Hematopoietic multipotent progenitor cell treated with erythropoietin and hydrocortisone succinate and interleukin-3 and kit ligand, for 4 days (in vitro differentiated cells): ENCODE measurements around the gene FAAP24.
"Not testable (repeated sequence)": the region's sequence is repeated elsewhere in the genome, so short reads cannot be mapped to it uniquely, and the experiment has no call there.

ENCODE experiments used
- DNase-seq: peaks from one replicate; pipeline ENCODE4 v3.0.0-alpha.2; 2015

The FAAP24 gene, protein sequence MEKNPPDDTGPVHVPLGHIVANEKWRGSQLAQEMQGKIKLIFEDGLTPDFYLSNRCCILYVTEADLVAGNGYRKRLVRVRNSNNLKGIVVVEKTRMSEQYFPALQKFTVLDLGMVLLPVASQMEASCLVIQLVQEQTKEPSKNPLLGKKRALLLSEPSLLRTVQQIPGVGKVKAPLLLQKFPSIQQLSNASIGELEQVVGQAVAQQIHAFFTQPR

DNA sequence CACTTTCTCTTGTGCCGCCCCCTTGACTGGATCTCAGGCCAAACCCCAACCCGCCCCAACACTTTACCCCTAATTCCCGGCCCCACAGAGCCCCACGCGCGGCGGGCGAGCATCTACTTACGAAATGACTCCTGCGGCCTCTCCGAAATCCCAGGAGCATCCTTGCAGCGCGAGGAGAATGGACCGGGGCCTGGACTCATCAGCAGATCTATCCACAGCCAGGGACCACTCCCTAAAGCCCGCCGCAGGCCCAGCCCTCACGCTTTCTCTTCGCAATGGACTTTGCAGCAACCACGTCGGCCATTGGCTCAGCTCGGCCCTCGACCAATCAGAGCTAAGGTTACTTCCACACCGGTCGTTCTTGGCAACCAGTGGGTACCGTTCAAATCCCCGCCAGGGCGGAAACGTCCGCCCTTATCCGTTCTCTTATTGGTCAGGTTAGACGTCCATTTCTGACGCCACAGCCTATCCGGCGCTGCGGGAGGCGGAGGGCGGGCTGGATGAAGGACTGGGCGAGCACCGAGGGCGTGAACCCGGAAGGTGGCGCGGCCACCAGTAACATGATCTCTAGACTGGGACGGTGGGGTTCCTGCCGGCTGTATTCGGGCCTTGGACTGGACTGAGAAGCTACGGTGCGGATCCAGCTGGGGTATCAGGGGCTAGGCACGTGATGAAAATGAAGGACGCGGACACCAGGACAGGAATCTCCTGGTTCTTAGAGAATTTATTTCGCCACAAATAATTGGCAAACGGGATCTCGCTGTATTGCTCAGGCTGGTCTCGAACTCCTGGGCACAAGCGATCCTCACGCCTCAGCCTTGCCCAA is at the start of gene FAAP24, which contains the start of gene CEP89:
Gene FAAP24, plus strand, starts transcription at position 528 of the 826 bp plus-strand sequence. CDS start 955 bp downstream, outside the sequence.
Gene CEP89, minus strand, starts transcription at position 244 of the 826 bp plus-strand sequence. Its CDS starts 84 bp downstream, at position 160.
- peak; percentile 100 for DNase-seq

DNA sequence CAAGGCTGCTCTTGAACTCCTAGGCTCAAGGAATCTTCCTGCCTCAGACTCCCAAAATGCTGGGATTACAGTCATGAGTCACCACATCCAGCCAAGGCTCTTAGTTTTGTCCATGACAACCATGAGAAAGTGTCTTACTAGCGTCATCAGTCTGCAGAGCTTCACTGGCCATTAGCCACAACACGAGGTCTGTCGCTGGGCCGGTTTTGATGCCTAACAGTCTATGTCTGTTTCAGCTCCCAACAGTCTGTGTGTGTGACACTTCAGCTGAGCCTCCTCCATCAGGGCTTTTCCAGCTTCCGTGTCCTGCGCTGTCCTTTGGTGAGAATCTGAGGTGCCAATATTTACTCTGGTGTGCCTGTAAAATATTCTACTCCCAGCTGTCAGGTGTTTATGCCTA is 47.8 kb upstream of the FAAP24 start:
- no peak for DNase-seq

DNA sequence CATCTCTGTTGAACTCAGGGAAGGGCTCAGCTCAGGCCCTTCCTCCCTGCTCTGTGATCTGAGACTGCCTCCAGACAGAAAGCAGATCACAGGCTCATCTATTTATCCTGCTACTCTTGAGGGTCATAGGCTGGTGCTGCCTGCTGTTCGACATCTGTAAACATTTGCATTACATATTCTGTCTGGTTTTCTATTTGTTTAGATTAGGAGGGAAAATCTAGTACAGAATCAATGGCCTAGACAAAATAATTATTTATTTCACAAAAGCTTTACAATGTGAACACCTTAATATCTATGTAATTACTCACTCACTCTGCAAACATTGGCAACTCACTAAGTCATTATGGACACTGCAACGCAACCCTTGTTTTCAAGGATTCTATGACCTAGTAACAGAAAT is 43.2 kb upstream of the FAAP24 start:
- no peak for DNase-seq

DNA sequence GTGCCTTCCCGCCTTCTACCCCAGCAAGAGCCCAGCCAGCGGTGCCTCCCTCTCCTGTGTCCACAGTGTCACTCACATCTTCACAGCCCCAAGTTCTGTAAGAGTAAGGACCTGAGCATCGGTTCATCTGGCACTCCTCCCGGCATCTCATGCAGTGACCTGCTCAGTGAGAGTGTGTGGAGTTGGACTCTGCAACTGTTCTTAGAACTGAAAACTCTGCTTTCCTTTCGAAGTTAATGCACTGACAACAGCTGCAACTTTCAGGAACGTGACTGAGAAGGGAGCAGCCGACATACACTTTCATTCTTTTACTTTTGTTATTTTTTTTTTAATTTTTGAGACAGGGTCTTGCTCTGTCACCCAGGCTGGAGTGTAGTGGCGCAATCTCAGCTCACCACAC is 41.5 kb upstream of the FAAP24 start:
- no peak for DNase-seq

DNA sequence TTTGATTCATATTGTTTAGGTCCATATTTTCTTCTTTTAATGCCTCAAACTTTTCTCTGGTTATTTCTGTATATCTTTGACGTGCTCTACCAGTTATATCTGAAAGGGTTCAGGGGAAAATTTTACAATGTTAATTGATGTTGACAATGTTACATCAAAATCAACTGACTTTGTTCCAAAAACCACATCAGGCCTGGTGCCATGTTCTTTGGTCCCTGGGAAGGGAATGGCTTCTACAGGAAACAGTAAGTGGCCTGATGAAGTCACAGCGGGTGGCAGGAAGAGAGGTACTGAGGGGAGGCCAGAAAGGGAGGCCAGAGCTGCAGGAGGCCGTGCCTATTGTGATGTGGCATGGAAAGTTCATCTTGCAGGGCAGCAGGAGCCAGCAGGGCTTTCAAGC is 38.5 kb upstream of the FAAP24 start:
- no peak for DNase-seq

DNA sequence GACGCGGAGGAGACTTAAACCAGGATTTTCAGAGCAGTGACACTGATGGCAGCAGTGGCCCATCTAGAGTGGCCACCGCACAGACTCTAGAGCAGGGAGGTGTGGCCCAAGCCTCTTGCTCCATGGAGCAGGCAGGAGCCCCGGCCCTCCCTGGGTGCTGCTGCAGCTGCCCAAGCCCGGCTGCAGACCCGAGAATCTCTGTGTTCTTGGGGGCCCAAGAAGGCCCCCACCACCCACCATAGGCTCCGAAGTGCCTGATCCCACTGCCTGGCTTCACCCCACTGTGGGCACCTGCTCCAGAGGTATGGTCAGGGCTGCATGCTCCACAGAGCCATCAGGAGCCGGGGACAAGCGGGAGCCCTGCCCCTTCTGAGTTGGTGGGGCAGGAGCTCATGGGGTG is 36.4 kb upstream of the FAAP24 start:
- no peak for DNase-seq

DNA sequence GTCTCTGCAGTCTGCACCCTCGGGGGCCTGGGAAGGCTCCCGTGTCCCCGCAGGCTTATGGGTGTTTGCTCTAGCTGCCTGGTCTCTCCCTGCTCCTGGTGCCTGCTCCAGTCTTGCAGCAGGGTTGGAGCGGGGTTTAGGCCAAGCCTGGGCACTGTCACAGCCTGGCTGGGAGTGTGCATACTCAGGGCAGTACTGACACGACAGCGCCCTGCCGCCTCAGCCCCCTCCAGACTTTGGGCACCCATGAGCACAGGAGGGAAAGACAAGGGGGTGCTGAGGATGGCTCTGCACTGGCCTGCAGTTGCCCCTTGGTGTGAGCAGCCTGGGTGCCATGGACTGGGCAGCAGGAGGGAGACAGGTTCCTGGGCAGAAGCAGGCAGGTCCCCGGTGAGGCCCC is 36.0 kb upstream of the FAAP24 start:
- DNase-seq, result no peak

DNA sequence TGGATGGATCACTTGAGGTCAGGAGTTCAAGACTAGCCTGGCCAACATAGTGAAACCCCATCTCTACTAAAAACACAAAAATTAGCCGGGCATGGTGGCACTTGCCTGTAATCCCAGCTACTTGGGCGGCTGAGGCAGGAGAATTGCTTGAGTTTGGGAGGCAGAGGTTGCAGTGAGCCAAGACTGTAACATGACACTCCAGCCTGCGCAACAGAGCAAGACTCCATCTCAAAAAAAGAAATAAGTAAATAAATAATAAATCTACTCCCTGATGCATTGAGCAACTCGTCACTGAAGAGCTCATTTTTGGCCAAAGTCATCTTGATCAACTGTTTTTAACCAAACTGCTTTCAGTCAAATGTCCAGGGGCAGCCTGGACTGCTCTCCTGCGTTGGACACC is 30.8 kb upstream of the FAAP24 start:
- not testable (repeated sequence) for DNase-seq

DNA sequence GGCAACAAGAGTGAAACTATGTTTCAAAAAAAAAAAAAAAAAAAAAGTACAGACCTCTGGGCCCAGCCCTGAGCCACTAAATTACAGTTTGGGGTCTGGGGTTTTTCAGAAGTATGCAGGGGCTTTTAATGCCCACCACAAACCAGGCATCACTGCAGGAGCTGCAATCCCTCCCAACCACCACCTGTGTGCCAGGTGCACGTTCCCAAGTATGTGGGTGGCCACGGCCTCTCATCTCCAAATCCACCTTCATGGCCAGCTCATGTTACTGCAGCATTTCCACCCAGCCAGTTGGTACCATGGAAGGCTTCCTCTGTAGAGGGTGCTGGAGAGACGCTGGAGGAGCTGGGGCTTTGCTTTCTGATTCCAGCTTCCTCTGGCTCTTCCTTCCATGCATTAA is 26.8 kb upstream of the FAAP24 start:
- DNase-seq, result no peak

DNA sequence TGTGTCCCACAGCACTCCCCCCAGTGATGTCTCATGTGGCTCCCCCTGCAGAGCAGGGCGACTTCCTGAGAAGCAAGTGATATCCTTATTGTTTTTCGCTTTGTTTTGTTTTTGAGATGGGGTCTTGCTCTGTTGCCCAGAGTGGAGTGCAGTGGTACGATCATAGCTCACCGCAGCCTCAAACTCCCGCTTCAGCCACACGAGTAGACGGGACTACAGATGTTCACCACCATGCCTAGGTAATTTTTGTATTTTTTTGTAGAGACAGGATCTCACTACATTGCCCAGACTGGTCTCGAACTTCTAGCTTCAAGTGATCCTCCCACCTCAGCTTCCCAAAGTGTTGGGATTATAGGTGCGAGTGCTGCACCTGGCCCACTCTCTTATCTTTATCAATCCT is 5.3 kb upstream of the FAAP24 start:
- no peak for DNase-seq

DNA sequence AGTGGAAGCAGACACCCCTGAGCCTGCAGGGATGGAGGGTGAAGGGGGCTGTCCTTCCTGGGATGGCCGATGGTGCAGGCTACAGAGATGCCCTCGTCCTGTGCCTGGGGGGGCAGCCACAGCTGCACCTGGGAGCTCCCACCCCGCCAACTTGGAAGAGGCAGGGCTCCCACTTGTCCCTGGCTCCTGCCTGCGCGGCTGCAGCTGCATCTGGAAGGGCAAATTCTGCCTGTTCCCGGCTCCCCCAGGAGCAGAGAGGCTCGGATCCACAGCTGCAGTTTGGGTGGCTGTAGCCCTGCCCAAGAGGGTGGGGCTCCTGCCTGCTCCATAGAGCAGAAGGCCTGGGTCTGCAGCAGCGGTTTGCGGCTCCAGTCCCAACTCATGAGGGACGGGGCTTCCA is 2.5 kb upstream of the FAAP24 start:
- no peak for DNase-seq

DNA sequence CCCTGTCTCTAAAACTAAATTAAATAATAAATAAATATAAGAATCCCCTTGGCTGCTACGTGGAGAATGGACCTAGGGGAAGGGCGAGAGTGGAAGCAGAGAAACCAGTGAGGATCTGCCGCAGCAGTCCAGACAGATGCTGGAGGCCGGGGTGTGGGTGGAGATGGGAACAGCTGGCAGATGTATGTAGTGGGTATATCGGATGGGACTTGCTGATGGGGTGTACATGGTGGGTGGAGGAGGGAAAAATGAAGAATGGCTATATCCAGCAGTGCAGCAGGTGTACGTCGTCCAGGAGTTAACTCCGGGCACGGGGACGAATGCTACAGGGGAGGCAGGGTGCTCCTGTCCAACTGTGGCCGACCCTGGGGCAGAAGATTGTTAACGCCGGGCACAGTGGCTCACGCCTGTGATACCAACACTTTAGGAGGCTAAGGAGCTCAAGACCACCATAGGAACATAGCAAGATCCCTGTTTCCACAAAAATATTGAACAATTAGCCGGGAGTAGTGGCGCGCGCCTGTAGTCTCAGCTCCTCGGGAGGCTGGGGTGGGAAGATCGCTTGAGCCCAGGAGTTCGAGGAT is 938 bp upstream of the FAAP24 start:
- no peak for DNase-seq

DNA sequence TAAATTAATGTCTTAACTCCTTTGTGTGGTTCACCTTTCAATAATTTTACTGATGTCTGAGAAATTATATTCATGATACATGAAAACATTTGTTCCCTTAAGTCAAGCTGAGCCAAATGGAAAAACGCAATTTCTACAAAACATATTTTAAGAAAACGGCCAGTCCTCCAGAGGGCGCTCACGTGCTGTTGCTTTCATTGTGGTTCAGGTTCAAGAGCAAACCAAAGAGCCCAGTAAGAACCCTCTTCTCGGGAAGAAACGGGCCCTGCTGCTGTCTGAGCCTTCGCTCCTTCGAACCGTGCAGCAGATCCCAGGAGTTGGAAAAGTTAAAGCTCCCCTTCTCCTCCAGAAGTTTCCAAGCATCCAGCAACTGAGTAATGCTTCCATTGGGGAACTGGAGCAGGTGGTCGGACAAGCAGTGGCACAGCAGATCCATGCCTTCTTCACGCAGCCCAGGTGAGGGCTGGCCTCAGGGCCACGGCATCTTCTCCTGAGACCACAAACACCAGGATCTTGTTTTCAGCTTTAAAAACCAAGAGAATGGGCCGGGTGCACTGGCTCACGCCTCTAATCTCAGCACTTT is 4.3 kb downstream of the FAAP24 start:
- DNase-seq, result peak; percentile 84

DNA sequence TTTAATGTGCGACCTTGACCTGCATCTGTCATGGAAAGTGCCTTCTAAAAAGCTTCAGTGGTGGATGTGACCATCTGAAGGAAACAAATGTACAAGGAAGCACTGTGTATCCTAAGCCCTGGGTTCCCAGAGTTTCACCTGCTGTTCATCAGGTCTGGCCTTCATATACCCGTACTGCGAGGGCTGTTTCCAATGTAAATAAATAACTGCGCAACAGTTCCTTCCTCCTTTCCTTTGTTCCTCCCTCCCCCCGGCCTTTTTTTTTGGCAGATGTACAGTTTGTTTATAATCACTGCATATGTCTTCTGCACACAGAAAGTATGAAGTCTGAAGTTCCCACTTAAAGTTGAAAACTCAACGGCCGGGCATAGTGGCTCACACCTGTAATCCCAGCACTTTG is 5.2 kb downstream of the FAAP24 start:
- DNase-seq, result peak; percentile 17

DNA sequence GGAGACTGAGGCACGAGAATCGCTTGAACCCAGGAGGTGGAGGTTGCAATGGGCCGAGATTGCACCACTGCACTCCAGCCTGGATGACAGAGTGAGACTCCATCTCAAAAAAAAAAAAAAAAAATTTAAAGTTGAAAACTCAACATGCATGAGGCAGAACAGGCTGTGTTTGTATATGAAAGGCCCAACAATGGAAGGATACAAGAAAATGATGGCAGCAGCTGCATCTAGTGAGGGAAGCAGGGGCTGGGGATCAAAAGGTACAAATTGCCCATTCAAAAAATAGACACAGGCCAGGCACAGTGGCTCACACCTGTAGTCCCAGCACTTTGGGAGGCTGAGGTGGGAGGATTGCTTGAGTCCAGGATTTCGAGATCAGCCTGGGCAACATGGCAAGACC is 5.8 kb downstream of the FAAP24 start:
- not testable (repeated sequence) for DNase-seq

DNA sequence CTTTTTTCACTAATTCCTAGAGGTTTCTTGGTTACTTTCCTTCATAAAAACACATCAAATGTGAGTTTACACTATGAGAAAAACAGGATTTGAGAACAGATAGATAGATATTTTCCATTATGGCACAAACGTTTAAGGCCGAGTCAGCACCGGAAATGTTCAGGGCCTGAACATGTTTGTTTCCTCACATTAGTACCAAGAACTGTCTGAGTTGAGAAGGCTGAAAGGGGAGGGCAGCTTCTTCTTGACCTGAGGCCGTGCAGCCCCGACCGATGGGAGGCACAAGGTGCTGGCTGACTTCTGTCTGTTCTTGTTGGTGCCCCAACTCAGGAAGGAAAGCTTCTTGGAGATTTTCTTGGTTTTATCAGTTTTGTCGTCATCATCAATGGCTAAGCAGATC is 7.8 kb downstream of the FAAP24 start:
- not testable (repeated sequence) for DNase-seq

DNA sequence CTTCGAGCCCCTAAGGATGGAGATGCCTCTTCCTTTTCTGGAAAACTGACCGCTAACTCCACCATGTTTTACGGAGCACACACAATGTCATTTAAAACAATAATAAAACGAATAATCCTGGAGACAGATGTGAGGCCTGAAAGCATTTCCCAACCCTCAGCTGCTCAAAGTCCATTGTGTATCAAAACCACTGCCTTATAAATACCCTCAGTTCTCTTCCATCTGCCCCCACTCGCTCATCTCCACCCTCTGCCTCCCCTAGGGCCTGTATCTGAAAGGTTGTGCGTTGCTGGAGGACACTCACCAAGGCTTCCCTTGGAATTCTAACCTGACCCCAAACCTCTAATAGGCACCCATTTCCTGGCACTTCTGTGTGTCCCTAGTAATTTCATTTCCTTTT is 10.4 kb downstream of the FAAP24 start:
- not testable (repeated sequence) for DNase-seq

DNA sequence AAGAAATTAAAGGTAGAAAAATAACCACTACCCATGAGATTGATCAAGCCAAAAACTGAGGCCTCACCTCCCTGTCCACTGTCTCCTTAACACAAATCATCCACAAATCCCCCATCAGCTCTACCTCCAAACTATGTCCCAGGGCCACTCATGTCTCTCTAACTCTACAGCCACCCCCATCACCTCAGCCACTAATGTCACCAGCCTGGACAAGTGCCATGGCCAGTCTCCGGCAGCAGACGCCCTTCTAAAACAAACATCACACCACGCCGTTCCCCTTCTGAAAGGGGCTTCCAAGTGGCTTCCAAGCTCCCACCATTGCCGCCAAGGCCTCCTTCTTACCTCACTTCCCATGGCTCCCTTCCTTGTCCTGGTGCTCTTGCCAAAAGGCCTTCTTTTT is 16.2 kb downstream of the FAAP24 start:
- DNase-seq, result not testable (repeated sequence)

DNA sequence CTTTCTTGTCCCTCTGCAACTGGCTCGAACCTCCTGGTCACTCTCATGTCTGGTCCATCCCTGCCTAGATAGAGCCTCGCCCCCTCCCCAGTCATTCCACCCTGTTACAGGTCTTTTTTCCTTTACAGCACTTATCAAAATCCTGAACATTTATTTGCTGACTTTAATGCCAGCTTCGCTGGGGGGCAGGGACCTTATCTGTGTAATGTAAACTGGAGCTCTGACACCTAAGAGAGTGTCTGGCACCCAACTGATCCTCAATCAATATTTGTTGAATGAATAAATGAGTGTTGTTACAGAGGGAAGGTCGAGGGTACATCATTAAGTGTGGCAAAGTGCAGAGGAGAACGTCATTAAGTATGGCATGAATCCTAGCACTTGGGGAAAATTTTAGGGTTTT is 16.7 kb downstream of the FAAP24 start:
- no peak for DNase-seq

DNA sequence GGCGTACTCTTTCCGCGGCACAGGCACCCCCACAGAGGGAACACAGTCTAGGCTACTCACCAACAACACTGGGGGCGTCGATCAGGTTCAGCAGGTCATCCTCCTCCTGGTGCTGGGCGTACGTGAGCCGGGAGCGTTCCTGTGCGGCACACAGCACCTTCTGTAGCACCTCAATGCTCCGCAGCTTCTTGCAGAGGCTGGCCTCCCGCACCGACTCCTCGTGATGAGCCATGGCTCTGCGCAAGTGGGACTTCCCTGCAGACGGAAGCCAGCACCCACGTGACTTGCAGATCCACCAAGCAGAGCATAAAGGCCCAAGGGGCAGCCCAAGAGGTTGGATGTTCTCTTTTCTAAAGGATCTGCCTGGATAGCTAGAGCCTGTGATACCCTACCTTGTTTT is 23.9 kb downstream of the FAAP24 start:
- not testable (repeated sequence) for DNase-seq

DNA sequence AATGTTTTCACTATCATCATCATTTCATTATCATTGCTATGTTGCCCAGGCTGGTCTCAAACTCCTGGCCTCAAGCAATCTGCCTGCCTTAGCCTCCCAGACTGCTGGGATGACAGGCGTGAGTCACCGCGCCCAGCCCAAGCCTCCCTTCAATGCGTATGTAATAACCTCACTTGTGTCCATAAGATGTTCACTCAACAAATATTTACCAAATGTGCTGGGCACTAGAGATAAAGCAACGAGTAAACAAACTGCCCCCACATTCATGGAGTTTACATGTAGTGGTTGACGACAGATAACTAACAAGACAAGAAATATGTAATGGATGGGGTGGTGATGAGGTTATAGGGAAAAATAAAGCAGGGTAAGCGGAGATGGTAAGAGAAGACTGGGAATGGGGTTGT is 25.0 kb downstream of the FAAP24 start:
- DNase-seq, result not testable (repeated sequence)

DNA sequence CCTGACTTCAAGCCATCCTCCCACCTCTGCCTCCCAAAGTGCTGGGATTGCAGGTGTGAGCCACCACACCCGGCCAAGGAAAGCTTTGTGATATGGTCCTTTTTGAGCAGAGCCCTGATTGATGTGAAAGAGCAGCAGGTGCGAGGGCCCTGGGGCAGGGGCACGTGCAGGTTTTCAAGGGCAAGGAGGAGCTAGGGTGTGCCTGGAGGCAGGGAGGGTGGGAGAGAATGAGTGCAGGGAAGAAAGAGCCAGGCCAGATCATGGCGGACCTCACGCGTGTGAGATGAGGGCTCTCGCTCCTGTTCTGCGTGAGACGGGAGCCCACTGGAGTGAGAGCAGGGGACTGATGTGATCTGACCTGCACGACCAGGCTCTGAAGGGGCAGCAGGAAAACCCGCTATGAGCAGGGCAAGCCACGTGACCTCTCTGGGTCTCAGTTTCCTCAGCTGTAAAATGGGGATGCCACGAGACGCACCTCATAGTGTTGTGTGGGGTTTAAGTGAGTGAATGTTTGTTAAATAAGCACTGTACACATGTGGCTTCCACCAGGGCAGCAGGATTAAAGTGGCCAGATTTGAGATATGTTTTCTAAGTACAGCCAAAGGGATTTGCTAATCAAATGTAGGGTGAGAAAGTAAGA is 25.8 kb downstream of the FAAP24 start:
- no peak for DNase-seq

DNA sequence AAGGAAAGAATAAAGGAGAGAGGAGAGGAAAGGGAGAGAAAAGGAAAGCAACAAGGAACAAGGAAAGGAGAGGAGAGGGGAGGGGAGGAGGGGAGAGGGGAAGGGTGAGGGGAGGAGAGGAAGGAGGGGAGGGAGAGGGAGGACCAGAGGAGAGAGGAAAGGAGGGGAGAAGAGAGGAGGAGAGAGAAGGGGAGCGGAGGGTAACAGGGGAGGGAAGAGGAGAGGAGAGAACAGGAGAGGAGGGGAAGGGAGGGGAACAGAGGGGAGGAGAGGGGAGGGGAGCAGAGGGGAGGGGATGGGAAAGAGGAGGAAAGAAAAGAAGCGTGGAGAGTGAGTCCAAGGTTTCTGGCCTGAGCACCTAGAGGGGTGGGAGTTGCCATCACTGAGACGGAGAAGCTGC is 26.7 kb downstream of the FAAP24 start:
- DNase-seq, result no peak
